C4-2B (cell line): ENCODE data around the gene STRIP2.

ENCODE experiments used
- CTCF ChIP-seq: fragments of 450-650 bp; conservative IDR thresholded peaks from 2 replicates; pipeline ENCODE4 v1.5.1; 2017; ENCODE audit warnings: mild to moderate bottlenecking
- ZFX ChIP-seq: fragments of 450-650 bp; IDR thresholded peaks from 2 replicates; pipeline ENCODE4 v1.6.1; 2017

DNA sequence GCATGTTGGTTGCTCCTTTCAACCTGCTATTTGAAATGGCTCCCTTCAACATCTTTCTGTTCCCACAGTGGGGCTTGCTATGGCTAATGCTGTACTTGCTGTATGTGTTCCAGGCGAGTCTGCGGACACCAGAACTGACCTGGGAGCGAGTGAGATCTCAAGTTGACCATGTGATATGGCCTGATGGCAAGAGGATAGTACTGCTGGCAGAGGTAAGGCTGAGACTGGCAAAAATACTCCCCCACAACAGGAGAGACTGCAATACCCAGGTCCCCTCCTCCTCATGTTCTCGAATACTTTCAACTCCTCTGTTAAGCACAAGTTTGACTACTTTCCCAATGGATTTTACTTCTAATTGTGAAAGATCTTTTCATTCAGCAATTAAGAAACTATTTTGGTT lies 11.5 kb upstream of the STRIP2 start:
- TF ChIP-seq CTCF, result no peak
- TF ChIP-seq ZFX, result no peak
